A673 (cell line): Measurements from ENCODE around the gene TTC7B. TPM values are rescaled to one million over a fixed set of nuclear protein-coding genes. Genes with fewer than 3 reads are reported as not detected.

Experiments used
- BruUV-seq: library from RNA; stranded (reverse); fragments of 400-500 nt; replicated peaks from 2 replicates; lab custom pipeline; 2021; lab: Mats Ljungman, UMichigan
- CTCF ChIA-PET: fragments of 300-600 bp; sonication (Branson Sonifier 250); formaldehyde crosslinking; loops from one replicate; lab custom pipeline; 2022; ENCODE audit warnings: antibody characterized with exemption; lab: Charles Lee
- POLR2A ChIA-PET: fragments of 300-600 bp; sonication (Branson Sonifier 250); formaldehyde crosslinking; loops from one replicate; lab custom pipeline; 2022; ENCODE audit warnings: antibody characterized with exemption; ENCODE audit not compliant: low non-redundant PET; lab: Charles Lee
- DNase-seq: peaks from one replicate; pipeline ENCODE4 v3.0.0-alpha.2; 2015; ENCODE audit warnings: low spot score
- H3K27ac ChIP-seq: fragments of 200-600 bp; sonication (generic); 2 replicates; pipeline ENCODE4 v1.5.1; 2016; ENCODE audit warnings: mixed run types, low read depth, mild to moderate bottlenecking, mixed read lengths, antibody characterized with exemption, low read length; ENCODE audit not compliant: poor library complexity, severe bottlenecking
- H3K27me3 ChIP-seq: fragments of 200-600 bp; sonication (generic); replicated peaks from 2 replicates; pipeline ENCODE4 v1.6.1; 2017; ENCODE audit warnings: mixed run types, low read depth, mild to moderate bottlenecking, mixed read lengths, antibody characterized with exemption, low read length; ENCODE audit not compliant: insufficient read depth, poor library complexity
- H3K36me3 ChIP-seq: fragments of 200-600 bp; sonication (generic); 2 replicates; pipeline ENCODE4 v1.6.1; 2016; ENCODE audit warnings: mixed run types, mild to moderate bottlenecking, mixed read lengths, antibody characterized with exemption, low read length; ENCODE audit not compliant: insufficient read depth, poor library complexity, severe bottlenecking
- H3K4me1 ChIP-seq: fragments of 200-600 bp; sonication (generic); 2 replicates; pipeline ENCODE4 v1.6.1; 2017; ENCODE audit warnings: mixed run types, mild to moderate bottlenecking, mixed read lengths, antibody characterized with exemption, low read length; ENCODE audit not compliant: insufficient read depth, poor library complexity, severe bottlenecking
- H3K4me3 ChIP-seq: fragments of 200-600 bp; sonication (generic); 2 replicates; pipeline ENCODE4 v1.5.1; 2016; ENCODE audit warnings: low read depth, mixed run types, mild to moderate bottlenecking, mixed read lengths, low read length; ENCODE audit not compliant: poor library complexity, severe bottlenecking
- H3K9me3 ChIP-seq: fragments of 200-600 bp; sonication (generic); 2 replicates; pipeline ENCODE4 v1.6.1; 2016; ENCODE audit warnings: mixed run types, low read depth, mild to moderate bottlenecking, mixed read lengths, antibody characterized with exemption, low read length; ENCODE audit not compliant: poor library complexity, severe bottlenecking
- EZH2 ChIP-seq: fragments of 200-600 bp; sonication (generic); IDR thresholded peaks from 2 replicates; pipeline ENCODE4 v1.6.1; 2017; ENCODE audit warnings: borderline replicate concordance, low read depth, mild to moderate bottlenecking, mixed read lengths, antibody characterized with exemption, low read length; ENCODE audit not compliant: poor library complexity, severe bottlenecking
- intact Hi-C: fragments of 100-400 bp; cut with micrococcal nuclease; formaldehyde crosslinking; loops from one replicate; pipeline ENCODE4 v1.10.0; 2022; ENCODE audit not compliant: unreplicated experiment
- total RNA-seq: library from RNA; stranded (reverse); gene quantifications from 2 replicates; pipeline ENCODE4 v1.2.3, GENCODE V29; 2021
- TF ChIP-seq, protein P1 (sequence below): fragments of 300-800, 200-600 bp; sonication (generic); conservative IDR thresholded peaks from 2 replicates; pipeline ENCODE4 v1.5.1; 2017; ENCODE audit warnings: low read depth, mild to moderate bottlenecking, antibody characterized with exemption, low read length, moderate library complexity, mixed read lengths

TTC7B gene
- total RNA-seq, 1 experiment from 2014 or later = 39.2 TPM

DNA sequence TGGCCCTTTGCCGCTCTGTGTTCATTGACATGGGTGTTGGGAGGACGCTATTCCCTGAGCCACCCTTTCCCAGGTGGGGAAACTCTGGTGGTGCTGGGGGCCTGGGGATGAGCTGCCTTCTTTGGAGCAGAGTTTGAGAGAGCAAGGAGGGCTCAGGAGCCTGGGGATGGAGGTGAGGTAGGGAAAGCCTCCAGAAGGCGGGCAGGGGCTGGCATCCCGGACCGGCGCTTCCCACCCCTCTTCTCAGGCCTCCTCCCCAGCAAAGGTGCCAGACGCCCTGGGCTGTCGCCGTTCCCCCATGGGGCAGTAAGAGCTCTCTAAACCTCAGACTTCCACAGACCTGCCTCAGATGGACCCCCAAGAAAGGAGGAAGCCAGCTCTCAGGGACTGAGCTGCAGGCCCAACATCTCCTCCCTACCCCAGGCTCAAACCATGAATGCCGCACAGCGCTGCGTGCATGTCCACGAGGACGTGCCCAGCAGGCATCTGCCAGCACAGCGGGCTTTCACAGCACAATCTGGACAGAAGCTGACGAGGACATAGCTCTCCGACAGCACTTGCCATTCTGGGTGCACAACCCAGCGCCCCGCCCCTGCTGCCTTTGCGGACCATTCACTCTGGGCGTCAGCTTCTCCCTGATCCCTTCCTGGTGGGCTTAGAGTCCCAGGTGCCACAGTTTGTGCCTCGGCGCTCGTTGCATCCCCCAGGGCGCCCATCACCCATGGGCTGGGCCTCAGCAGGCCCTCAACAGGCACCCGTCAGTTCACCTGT is 14.9 kb upstream of the TTC7B start:
- no TSS peak for BruUV-seq
- no peak overlapping the region for H3K27ac ChIP-seq
- H3K27me3 ChIP-seq = no peaks in the 10 kb centered on the region
- intact Hi-C loops = no loop called here
- ChIA-PET CTCF (no interaction called here), POLR2A (no interaction called here)
- no peaks in the 10 kb centered on the region for H3K9me3 ChIP-seq
- H3K4me3 ChIP-seq = no peak overlapping the region
- DNase-seq = no peak
- no peak for TF ChIP-seq EZH2
- TF ChIP-seq, protein P1, sequence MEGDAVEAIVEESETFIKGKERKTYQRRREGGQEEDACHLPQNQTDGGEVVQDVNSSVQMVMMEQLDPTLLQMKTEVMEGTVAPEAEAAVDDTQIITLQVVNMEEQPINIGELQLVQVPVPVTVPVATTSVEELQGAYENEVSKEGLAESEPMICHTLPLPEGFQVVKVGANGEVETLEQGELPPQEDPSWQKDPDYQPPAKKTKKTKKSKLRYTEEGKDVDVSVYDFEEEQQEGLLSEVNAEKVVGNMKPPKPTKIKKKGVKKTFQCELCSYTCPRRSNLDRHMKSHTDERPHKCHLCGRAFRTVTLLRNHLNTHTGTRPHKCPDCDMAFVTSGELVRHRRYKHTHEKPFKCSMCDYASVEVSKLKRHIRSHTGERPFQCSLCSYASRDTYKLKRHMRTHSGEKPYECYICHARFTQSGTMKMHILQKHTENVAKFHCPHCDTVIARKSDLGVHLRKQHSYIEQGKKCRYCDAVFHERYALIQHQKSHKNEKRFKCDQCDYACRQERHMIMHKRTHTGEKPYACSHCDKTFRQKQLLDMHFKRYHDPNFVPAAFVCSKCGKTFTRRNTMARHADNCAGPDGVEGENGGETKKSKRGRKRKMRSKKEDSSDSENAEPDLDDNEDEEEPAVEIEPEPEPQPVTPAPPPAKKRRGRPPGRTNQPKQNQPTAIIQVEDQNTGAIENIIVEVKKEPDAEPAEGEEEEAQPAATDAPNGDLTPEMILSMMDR = no peak
- H3K4me1 ChIP-seq = no peaks in the 10 kb centered on the region
- no peaks in the 10 kb centered on the region for H3K36me3 ChIP-seq

DNA sequence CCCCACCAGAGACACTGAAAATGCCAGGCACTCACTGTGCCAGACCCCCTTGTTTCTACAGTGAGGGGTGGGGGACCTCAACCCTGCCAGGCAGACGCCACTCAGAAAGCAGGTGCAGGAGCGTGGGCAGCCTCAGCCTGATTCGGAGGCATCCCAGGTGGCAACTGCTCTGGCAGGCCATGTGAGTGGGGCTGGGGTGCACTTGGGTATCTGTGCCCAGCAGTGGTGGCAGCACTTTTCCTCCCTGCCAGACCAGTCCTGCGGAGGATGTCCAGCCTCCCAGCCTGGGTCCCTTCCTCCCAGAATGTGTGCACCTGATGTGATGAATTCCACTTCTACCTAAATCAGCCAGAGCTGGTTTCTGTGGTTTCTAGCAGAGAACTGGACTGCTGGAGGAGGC is 13.4 kb upstream of the TTC7B start:
- H3K27ac ChIP-seq = no peak overlapping the region
- H3K36me3 ChIP-seq = no peaks in the 10 kb centered on the region
- DNase-seq = no peak
- no TSS peak for BruUV-seq
- no peak for TF ChIP-seq EZH2
- TF ChIP-seq, protein P1 = no peak
- ChIA-PET POLR2A (no interaction called here), CTCF (no interaction called here)
- intact Hi-C loops = no loop called here
- H3K4me1 ChIP-seq = no peaks in the 10 kb centered on the region
- H3K9me3 ChIP-seq = no peaks in the 10 kb centered on the region
- no peaks in the 10 kb centered on the region for H3K27me3 ChIP-seq
- no peak overlapping the region for H3K4me3 ChIP-seq

DNA sequence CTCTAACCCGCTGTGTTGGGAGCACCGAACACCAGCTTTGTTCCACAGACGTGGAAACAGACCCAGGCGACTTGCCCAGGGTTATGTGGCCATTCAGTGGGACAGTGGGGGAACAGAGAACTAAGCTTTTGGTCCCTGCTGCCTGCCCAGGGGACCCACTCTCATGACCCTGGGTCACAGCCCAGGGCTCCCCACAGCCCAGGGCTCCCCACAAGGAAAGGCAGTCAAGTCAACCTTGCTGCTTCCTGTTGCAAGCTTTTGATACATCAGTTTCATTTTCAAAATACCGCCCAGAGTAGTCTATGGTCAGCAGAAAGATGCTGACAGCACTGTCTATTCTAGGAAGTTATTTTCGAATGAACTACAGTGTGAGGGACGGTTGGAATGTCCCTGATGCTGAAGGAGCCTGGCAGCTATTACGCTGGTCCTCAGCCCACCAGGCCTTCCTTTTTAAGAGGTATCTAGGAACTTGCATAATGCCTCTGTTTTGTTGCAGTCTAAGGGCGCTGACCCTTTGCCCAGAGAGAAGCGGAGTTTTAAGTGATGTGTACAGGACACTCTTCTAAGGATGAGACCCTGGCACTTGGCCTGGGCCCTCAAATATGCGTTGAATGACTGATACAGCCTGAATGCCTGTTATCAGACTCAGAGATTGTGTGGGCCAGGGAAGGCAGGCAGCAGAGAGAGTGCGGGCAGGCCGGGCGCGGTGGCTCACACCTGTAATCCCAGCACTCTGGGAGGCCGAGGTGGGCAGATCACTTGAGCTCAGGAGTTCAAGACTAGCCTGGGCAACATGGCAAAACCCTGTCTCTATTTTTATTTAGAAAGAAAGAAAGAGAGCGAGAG is 12.6 kb upstream of the TTC7B start:
- no peaks in the 10 kb centered on the region for H3K4me1 ChIP-seq
- ChIA-PET POLR2A (no interaction called here), CTCF (no interaction called here)
- peaks cover 6% of the 10 kb centered on the region for H3K9me3 ChIP-seq
- no peak overlapping the region for H3K4me3 ChIP-seq
- intact Hi-C loops = no loop called here
- H3K27ac ChIP-seq = no peak overlapping the region
- no TSS peak for BruUV-seq
- no peak for DNase-seq
- no peak for TF ChIP-seq EZH2
- TF ChIP-seq, protein P1 = no peak
- H3K36me3 ChIP-seq = no peaks in the 10 kb centered on the region
- no peaks in the 10 kb centered on the region for H3K27me3 ChIP-seq
